ENCODE data around the gene NUDT3.
"Not testable (repeated sequence)": the region's sequence is repeated elsewhere in the genome, so short reads cannot be mapped to it uniquely, and the experiment has no call there.

NUDT3 gene

DNA sequence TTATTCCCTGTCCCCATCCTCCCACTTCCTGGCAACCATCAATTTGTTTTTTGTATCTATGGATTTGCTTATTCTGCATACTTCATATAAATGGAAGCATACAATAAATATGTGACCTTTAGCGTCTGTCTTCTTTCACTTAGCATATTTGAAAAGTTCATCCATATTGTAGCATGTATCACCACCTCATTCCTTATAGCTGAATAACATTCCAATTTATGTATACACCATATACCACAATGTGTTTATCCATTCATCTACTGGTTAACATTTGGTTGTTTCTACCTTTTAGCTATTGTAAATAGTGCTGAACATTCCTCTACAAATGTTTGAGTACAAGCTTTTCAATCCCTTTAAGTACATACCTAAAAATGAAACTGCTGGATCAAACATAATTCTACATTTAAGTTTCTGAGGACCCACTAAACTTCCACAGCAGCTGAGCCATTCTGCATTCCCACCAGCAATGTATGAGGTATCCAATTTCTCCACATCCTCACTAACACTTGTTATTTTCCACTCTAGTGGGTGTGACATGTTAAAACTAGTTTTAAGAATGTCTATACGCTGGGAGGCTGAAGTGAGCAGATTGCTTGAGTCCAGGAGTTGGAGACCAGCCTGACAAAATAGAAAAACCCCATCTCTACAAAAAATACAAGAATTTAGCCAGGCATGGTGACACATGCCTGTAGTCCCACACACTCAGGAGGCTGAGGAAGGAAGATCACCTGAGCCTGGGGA, 32.9 kb downstream of the NUDT3 start:
- no peaks in the 10 kb centered on the region for H3K4me1 ChIP-seq (ENCODE audit: control insufficient read depth, insufficient read depth, low read length, poor library complexity, severe bottlenecking)
- no peaks in the 10 kb centered on the region for H3K9me3 ChIP-seq (ENCODE audit: control insufficient read depth, low read length)
- H3K27me3 ChIP-seq (replicated peaks; ENCODE audit: control insufficient read depth, insufficient read depth, low read length, poor library complexity, severe bottlenecking): no peaks in the 10 kb centered on the region
- no peak for DNase-seq
- no peak overlapping the region for H3K4me3 ChIP-seq (ENCODE audit: insufficient read depth, low read depth, low read length, poor library complexity, severe bottlenecking)
- no peak overlapping the region for H3K27ac ChIP-seq (ENCODE audit: insufficient read depth, low read length, poor library complexity, severe bottlenecking)
- H3K36me3 ChIP-seq (ENCODE audit: control insufficient read depth, insufficient read depth, low read length): no peaks in the 10 kb centered on the region

- Histone ChIP-seq H3K9me3 (ENCODE audit: control insufficient read depth, low read length) (no peaks in the 10 kb centered on the region), H3K4me3 (ENCODE audit: insufficient read depth, low read depth, low read length, poor library complexity, severe bottlenecking) (no peak overlapping the region), H3K4me1 (ENCODE audit: control insufficient read depth, insufficient read depth, low read length, poor library complexity, severe bottlenecking) (no peaks in the 10 kb centered on the region), H3K27me3 (replicated peaks; ENCODE audit: control insufficient read depth, insufficient read depth, low read length, poor library complexity, severe bottlenecking) (no peaks in the 10 kb centered on the region), H3K36me3 (ENCODE audit: control insufficient read depth, insufficient read depth, low read length) (no peaks in the 10 kb centered on the region), H3K27ac (ENCODE audit: insufficient read depth, low read length, poor library complexity, severe bottlenecking) (no peak overlapping the region)
- DNase-seq: no peak
These were observed 34.0 kb downstream of the NUDT3 start for GRCh38 chr6:34358389-34358905.

DNA sequence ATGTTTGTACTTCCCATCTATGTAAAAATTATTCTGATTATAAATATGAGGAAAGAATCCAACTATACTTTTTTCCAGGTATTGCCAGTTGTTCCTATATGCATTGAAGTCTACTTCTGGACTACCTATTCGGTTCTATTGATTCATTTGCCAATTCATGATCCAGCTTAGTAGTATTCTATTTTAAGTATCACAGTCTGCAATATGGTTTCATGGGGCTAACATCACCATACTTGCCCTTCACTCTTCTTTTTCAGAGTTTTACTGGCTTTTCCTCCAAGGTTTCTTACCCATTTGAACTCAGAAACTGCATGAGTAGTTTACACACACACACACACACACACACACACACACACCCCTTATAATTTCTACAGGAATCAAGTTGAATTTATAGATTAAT, 34.5 kb downstream of the NUDT3 start:
- H3K4me3 ChIP-seq (ENCODE audit: insufficient read depth, low read depth, low read length, poor library complexity, severe bottlenecking): no peak overlapping the region
- H3K27ac ChIP-seq (ENCODE audit: insufficient read depth, low read length, poor library complexity, severe bottlenecking): no peak overlapping the region
- no peaks in the 10 kb centered on the region for H3K4me1 ChIP-seq (ENCODE audit: control insufficient read depth, insufficient read depth, low read length, poor library complexity, severe bottlenecking)
- no peaks in the 10 kb centered on the region for H3K9me3 ChIP-seq (ENCODE audit: control insufficient read depth, low read length)
- no peaks in the 10 kb centered on the region for H3K27me3 ChIP-seq (replicated peaks; ENCODE audit: control insufficient read depth, insufficient read depth, low read length, poor library complexity, severe bottlenecking)
- no peaks in the 10 kb centered on the region for H3K36me3 ChIP-seq (ENCODE audit: control insufficient read depth, insufficient read depth, low read length)
- DNase-seq: no peak

- no peak for DNase-seq
- H3K27ac ChIP-seq (ENCODE audit: insufficient read depth, low read length, poor library complexity, severe bottlenecking): no peak overlapping the region
These were observed 36.6 kb downstream of the NUDT3 start for GRCh38 chr6:34355889-34356288.

DNA sequence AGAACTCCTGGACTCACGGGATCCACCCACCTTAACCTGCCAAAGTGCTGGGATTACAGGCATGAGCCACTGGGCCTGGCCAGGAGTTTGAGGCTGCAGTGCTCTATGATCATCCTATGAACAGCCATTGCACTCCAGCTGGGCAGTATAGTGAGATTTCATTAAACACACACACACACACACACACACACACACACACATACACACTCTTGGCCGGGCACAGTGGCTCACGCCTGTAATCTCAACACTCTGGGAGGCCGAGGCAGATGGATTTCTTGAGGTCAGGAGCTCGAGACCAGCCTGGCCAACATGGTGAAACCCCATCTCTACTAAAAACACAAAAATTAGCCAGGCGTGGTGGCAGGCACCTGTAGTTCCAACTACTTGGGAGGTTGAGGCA, 38.2 kb downstream of the NUDT3 start:
- H3K4me3 ChIP-seq (ENCODE audit: insufficient read depth, low read depth, low read length, poor library complexity, severe bottlenecking); H3K27me3 ChIP-seq (replicated peaks; ENCODE audit: control insufficient read depth, insufficient read depth, low read length, poor library complexity, severe bottlenecking); H3K9me3 ChIP-seq (ENCODE audit: control insufficient read depth, low read length); H3K27ac ChIP-seq (ENCODE audit: insufficient read depth, low read length, poor library complexity, severe bottlenecking); DNase-seq; H3K4me1 ChIP-seq (ENCODE audit: control insufficient read depth, insufficient read depth, low read length, poor library complexity, severe bottlenecking); H3K36me3 ChIP-seq (ENCODE audit: control insufficient read depth, insufficient read depth, low read length): not testable (repeated sequence)

More at GRCh38 chr6:34355889-34356288, 36.6 kb downstream of the NUDT3 start:
- no peaks in the 10 kb centered on the region for H3K9me3 ChIP-seq (ENCODE audit: control insufficient read depth, low read length)
- no peaks in the 10 kb centered on the region for H3K36me3 ChIP-seq (ENCODE audit: control insufficient read depth, insufficient read depth, low read length)
- H3K4me1 ChIP-seq (ENCODE audit: control insufficient read depth, insufficient read depth, low read length, poor library complexity, severe bottlenecking): no peaks in the 10 kb centered on the region
- H3K4me3 ChIP-seq (ENCODE audit: insufficient read depth, low read depth, low read length, poor library complexity, severe bottlenecking): no peak overlapping the region
- H3K27me3 ChIP-seq (replicated peaks; ENCODE audit: control insufficient read depth, insufficient read depth, low read length, poor library complexity, severe bottlenecking): no peaks in the 10 kb centered on the region

DNA sequence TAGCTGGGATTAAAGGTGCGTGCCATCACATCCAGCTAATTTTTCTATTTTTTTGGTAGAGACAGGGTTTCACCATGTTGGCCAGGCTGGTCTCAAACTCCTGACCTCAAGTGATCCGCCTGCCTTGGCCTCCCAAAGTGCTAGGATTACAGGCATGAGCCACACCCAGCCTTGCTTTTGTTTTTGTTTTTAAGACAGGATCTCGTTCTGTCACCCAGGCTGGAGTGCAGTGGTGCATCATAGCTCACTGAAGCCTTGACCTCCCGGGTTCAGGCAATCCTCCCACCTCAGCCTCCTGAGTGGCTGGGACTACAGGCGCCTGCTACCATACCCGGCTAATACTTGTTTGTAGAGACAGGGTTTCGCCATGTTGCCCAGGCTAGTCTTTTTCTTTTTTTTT, 38.9 kb downstream of the NUDT3 start:
- H3K4me3 ChIP-seq (ENCODE audit: insufficient read depth, low read depth, low read length, poor library complexity, severe bottlenecking); H3K27ac ChIP-seq (ENCODE audit: insufficient read depth, low read length, poor library complexity, severe bottlenecking); H3K4me1 ChIP-seq (ENCODE audit: control insufficient read depth, insufficient read depth, low read length, poor library complexity, severe bottlenecking); H3K9me3 ChIP-seq (ENCODE audit: control insufficient read depth, low read length); H3K27me3 ChIP-seq (replicated peaks; ENCODE audit: control insufficient read depth, insufficient read depth, low read length, poor library complexity, severe bottlenecking); DNase-seq; H3K36me3 ChIP-seq (ENCODE audit: control insufficient read depth, insufficient read depth, low read length): not testable (repeated sequence)

- Histone ChIP-seq H3K9me3 (ENCODE audit: control insufficient read depth, low read length) (no peaks in the 10 kb centered on the region), H3K36me3 (ENCODE audit: control insufficient read depth, insufficient read depth, low read length) (no peaks in the 10 kb centered on the region), H3K27me3 (replicated peaks; ENCODE audit: control insufficient read depth, insufficient read depth, low read length, poor library complexity, severe bottlenecking) (no peaks in the 10 kb centered on the region), H3K4me3 (ENCODE audit: insufficient read depth, low read depth, low read length, poor library complexity, severe bottlenecking) (no peak overlapping the region), H3K27ac (ENCODE audit: insufficient read depth, low read length, poor library complexity, severe bottlenecking) (no peak overlapping the region), H3K4me1 (ENCODE audit: control insufficient read depth, insufficient read depth, low read length, poor library complexity, severe bottlenecking) (no peaks in the 10 kb centered on the region)
- no peak for DNase-seq
These were observed 40.0 kb downstream of the NUDT3 start for GRCh38 chr6:34352305-34352937.

DNA sequence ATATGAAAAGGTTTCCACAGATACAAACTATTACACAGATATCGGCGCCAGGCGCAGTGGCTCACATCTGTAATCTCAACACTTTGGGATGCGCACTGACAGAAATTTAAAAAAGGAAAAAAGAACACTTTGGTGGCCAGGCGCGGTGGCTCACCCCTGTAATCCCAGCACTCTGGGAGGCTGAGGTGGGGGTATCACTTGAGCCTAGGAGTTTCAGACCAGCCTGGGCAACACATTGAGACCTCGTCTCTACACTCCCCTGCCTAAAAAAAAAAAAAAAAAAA, 41.6 kb downstream of the NUDT3 start:
- no peaks in the 10 kb centered on the region for H3K4me1 ChIP-seq (ENCODE audit: control insufficient read depth, insufficient read depth, low read length, poor library complexity, severe bottlenecking)
- no peaks in the 10 kb centered on the region for H3K36me3 ChIP-seq (ENCODE audit: control insufficient read depth, insufficient read depth, low read length)
- no peak for DNase-seq
- no peak overlapping the region for H3K4me3 ChIP-seq (ENCODE audit: insufficient read depth, low read depth, low read length, poor library complexity, severe bottlenecking)
- no peaks in the 10 kb centered on the region for H3K9me3 ChIP-seq (ENCODE audit: control insufficient read depth, low read length)
- H3K27ac ChIP-seq (ENCODE audit: insufficient read depth, low read length, poor library complexity, severe bottlenecking): no peak overlapping the region
- H3K27me3 ChIP-seq (replicated peaks; ENCODE audit: control insufficient read depth, insufficient read depth, low read length, poor library complexity, severe bottlenecking): no peaks in the 10 kb centered on the region

- H3K27ac ChIP-seq (ENCODE audit: insufficient read depth, low read length, poor library complexity, severe bottlenecking): no peak overlapping the region
- H3K36me3 ChIP-seq (ENCODE audit: control insufficient read depth, insufficient read depth, low read length): no peaks in the 10 kb centered on the region
- no peaks in the 10 kb centered on the region for H3K27me3 ChIP-seq (replicated peaks; ENCODE audit: control insufficient read depth, insufficient read depth, low read length, poor library complexity, severe bottlenecking)
- H3K4me3 ChIP-seq (ENCODE audit: insufficient read depth, low read depth, low read length, poor library complexity, severe bottlenecking): no peak overlapping the region
- H3K4me1 ChIP-seq (ENCODE audit: control insufficient read depth, insufficient read depth, low read length, poor library complexity, severe bottlenecking): no peaks in the 10 kb centered on the region
- no peaks in the 10 kb centered on the region for H3K9me3 ChIP-seq (ENCODE audit: control insufficient read depth, low read length)
- no peak for DNase-seq
These were observed 42.1 kb downstream of the NUDT3 start for GRCh38 chr6:34350137-34350933.

GRCh38 chr6:34349211-34349610, 43.3 kb downstream of the NUDT3 start:
- no peak for DNase-seq

More at GRCh38 chr6:34349211-34349610, 43.3 kb downstream of the NUDT3 start:
- no peaks in the 10 kb centered on the region for H3K4me1 ChIP-seq (ENCODE audit: control insufficient read depth, insufficient read depth, low read length, poor library complexity, severe bottlenecking)
- no peak overlapping the region for H3K27ac ChIP-seq (ENCODE audit: insufficient read depth, low read length, poor library complexity, severe bottlenecking)
- no peak overlapping the region for H3K4me3 ChIP-seq (ENCODE audit: insufficient read depth, low read depth, low read length, poor library complexity, severe bottlenecking)
- H3K9me3 ChIP-seq (ENCODE audit: control insufficient read depth, low read length): no peaks in the 10 kb centered on the region
- H3K27me3 ChIP-seq (replicated peaks; ENCODE audit: control insufficient read depth, insufficient read depth, low read length, poor library complexity, severe bottlenecking): no peaks in the 10 kb centered on the region
- no peaks in the 10 kb centered on the region for H3K36me3 ChIP-seq (ENCODE audit: control insufficient read depth, insufficient read depth, low read length)

All from effector memory CD4-positive, alpha-beta T cell (primary cell).